AG04449 (cell line): ENCODE data around the gene ADAMTSL1.

Experiments
- CTCF ChIA-PET: fragments of 350-600 bp; formaldehyde crosslinking; extraction: SDS; loops from one replicate; lab custom pipeline; 2021; ENCODE audit warnings: antibody characterized with exemption; lab: Yijun Ruan, JAX
- POLR2A ChIA-PET: fragments of 400-600, 350-600 bp; formaldehyde crosslinking; extraction: SDS; loops from one replicate; lab custom pipeline; 2020; ENCODE audit warnings: antibody characterized with exemption, inconsistent platforms; lab: Yijun Ruan, JAX
- DNase-seq: peaks from one replicate; pipeline ENCODE4 v3.0.0-alpha.2; 2010; ENCODE audit warnings: low read depth, low spot score
- H3K4me3 ChIP-seq: 2 replicates; pipeline ENCODE4 v1.5.1; 2011; ENCODE audit warnings: low read depth, mild to moderate bottlenecking, control low read depth, low read length
- CTCF ChIP-seq: IDR thresholded peaks from one replicate; pipeline ENCODE4 v1.5.1; 2011; ENCODE audit warnings: mild to moderate bottlenecking, moderate library complexity, low read length, control low read depth, inconsistent platforms; ENCODE audit not compliant: insufficient read depth; ENCODE audit errors: missing control alignments

The ADAMTSL1 gene

DNA sequence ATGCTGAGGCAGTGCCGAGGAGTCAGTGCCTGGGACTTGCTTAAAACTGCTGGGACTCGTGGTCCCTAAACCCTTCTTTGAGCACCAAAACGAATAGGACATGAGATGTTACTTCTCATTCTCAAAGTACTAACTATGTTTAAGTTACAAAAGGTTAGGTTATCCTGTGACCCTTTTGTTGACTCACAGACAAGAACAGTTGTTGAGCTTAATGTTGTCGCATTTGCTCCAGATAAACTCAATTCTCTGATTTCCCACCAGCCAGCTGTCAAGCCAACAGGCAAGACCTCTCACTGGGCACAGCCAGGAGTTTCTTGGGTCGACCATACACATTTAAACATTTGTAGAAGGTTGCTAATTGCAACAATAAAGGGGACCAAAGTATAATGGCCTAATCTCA is 249.4 kb downstream of the ADAMTSL1 start:
- CTCF ChIA-PET, result no interaction called here
- no peak for DNase-seq
- no peak overlapping the region for H3K4me3 ChIP-seq
- no peak for TF ChIP-seq CTCF
- POLR2A ChIA-PET, result no interaction called here

GRCh38 chr9:18726546-18726945 is 252.6 kb downstream of the ADAMTSL1 start:
- no peak for DNase-seq
- TF ChIP-seq CTCF, result no peak
- no peak overlapping the region for H3K4me3 ChIP-seq
- ChIA-PET POLR2A (no interaction called here), CTCF (interaction anchor here (1.2 to 1.6 kb wide), 2 partner anchors 323 to 471 kb away, joined by 3 to 4 read pairs; partner anchors contain the start of gene RRAGA)

DNA sequence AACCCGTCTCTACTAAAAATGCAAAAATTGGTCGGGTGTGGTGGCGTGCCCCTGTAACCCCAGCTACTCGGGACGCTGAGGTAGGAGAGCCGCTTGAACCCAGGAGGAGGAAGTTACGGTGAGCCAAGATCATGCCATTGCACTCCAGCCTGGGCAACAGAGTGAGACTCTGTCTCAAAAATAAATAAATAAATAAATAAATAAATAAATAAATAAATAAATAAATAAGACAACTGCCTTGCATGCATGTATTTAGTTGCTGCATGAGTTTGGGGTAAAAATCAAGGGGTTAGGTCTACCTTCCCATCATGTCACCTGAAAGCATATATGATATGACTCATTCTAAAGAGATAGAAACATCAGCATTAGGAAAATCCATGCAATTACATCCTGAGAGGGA is 254.0 kb downstream of the ADAMTSL1 start:
- POLR2A ChIA-PET, result no interaction called here
- no peak overlapping the region for H3K4me3 ChIP-seq
- CTCF ChIA-PET, result interaction anchor here (1.6 kb wide), 1 partner anchor 473 kb away, joined by 4 read pairs; no protein-coding TSS in a partner anchor
- no peak for DNase-seq
- TF ChIP-seq CTCF, result no peak

DNA sequence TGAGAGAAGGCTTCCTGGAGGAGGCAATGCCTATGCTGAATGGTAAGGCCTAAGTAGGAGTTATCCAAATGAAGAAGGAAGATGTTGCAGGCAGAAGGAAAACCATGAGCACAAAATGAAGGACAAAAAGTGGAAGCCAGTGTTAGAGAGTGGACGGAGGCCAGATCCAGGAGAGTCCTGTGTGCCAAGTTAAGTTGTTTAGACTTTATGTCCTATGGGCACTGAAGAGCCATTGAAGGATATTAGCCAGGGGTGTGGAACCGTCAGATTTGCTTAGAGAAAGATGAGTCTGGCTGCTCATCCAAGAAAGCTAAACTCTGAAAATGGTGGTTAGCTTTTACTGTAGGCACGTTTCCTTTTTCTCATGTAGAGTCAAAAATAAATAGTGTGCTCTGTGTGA is 254.7 kb downstream of the ADAMTSL1 start:
- no peak for DNase-seq
- POLR2A ChIA-PET, result no interaction called here
- CTCF ChIA-PET, result no interaction called here
- TF ChIP-seq CTCF, result no peak
- H3K4me3 ChIP-seq, result no peak overlapping the region

GRCh38 chr9:18730241-18730640 is 256.3 kb downstream of the ADAMTSL1 start:
- no peak for DNase-seq
- ChIA-PET POLR2A (no interaction called here), CTCF (interaction anchor here (1.2 kb wide), 1 partner anchor 11 kb away, joined by 3 read pairs; no protein-coding TSS in a partner anchor)
- no peak for TF ChIP-seq CTCF
- no peak overlapping the region for H3K4me3 ChIP-seq

DNA sequence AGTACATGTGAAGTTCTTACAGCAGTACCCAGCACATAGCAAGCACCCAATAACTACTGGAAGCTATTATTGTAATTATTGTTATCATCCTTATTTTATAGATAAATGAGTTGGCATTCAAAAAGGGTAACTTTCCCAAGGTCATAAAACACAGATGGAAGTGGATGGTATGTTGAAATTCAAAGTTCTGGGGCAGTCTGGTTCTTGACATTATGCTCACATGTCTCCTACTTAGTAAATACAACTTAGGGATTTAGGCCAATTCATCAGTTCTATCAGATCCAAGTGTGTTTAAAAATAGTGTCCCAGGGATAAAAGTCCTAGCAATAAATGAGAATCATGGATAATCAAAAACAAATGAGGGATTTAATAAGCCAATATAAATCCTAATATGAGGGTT is 265.2 kb downstream of the ADAMTSL1 start:
- TF ChIP-seq CTCF, result no peak
- ChIA-PET POLR2A (no interaction called here), CTCF (no interaction called here)
- H3K4me3 ChIP-seq, result no peak overlapping the region
- DNase-seq, result no peak
